G401 (cell line): Measurements from ENCODE around the gene AFM. TPM values are rescaled to one million over a fixed set of nuclear protein-coding genes. Genes with fewer than 3 reads are reported as not detected.

Experiments used
- DNase-seq: peaks from one replicate; pipeline ENCODE4 v3.0.0-alpha.2; 2015; ENCODE audit warnings: low spot score
- in situ Hi-C: cut with HindIII; loops from 2 replicates; pipeline ENCODE4 v1.10.0; 2016; ENCODE audit warnings: low sequenced_read_pairs, mixed read lengths
- total RNA-seq: library from RNA; depleted of rRNA; stranded (reverse); fragments of >200 nt; shearing (Covaris generic); gene quantifications from 2 replicates; pipeline ENCODE4 v1.2.3, GENCODE V29; 2014; rRNA removed

The AFM gene
- not detected in 2 replicates for total RNA-seq

GRCh38 chr4:73481358-73481757 lies at the start of gene AFM:
Gene AFM, plus strand, starts transcription at chr4:73481745. Its CDS starts 31 bp downstream, at chr4:73481776.
- in situ Hi-C loops: no loop called here
- no peak for DNase-seq

GRCh38 chr4:73431813-73432168 lies 49.8 kb upstream of the AFM start:
- in situ Hi-C loops: no loop called here
- DNase-seq: no peak

- in situ Hi-C loops: no loop called here
- no peak for DNase-seq
These were observed 49.2 kb upstream of the AFM start for GRCh38 chr4:73432169-73433000.

- in situ Hi-C loops: no loop called here
- no peak for DNase-seq
These were observed 48.4 kb upstream of the AFM start for GRCh38 chr4:73433140-73433539.

GRCh38 chr4:73434311-73434710 lies 47.2 kb upstream of the AFM start:
- no peak for DNase-seq
- in situ Hi-C loops: no loop called here

- DNase-seq: no peak
- in situ Hi-C loops: no loop called here
These were observed 45.6 kb upstream of the AFM start, which contains the start of gene AFP for GRCh38 chr4:73435984-73436383. Gene AFP, plus strand, starts transcription at chr4:73436221. Its CDS starts 42 bp downstream, at chr4:73436263.

- in situ Hi-C loops: no loop called here
- DNase-seq: no peak
These were observed 44.6 kb upstream of the AFM start for GRCh38 chr4:73436674-73437557.

- DNase-seq: no peak
These were observed 44.0 kb upstream of the AFM start for GRCh38 chr4:73437558-73437956.

GRCh38 chr4:73438048-73438447 lies 43.5 kb upstream of the AFM start:
- in situ Hi-C loops: no loop called here
- no peak for DNase-seq

More at GRCh38 chr4:73437558-73437956, 44.0 kb upstream of the AFM start:
- in situ Hi-C loops: no loop called here

- in situ Hi-C loops: no loop called here
- no peak for DNase-seq
These were observed 42.8 kb upstream of the AFM start for GRCh38 chr4:73438582-73439215.

GRCh38 chr4:73439445-73439844 lies 42.1 kb upstream of the AFM start:
- in situ Hi-C loops: no loop called here

GRCh38 chr4:73439991-73440390 lies 41.6 kb upstream of the AFM start:
- in situ Hi-C loops: no loop called here
- DNase-seq: no peak

More at GRCh38 chr4:73439445-73439844, 42.1 kb upstream of the AFM start:
- no peak for DNase-seq

- in situ Hi-C loops: no loop called here
These were observed 40.9 kb upstream of the AFM start for GRCh38 chr4:73440653-73441052.

GRCh38 chr4:73442275-73442674 lies 39.3 kb upstream of the AFM start:
- no peak for DNase-seq
- in situ Hi-C loops: no loop called here

More at GRCh38 chr4:73440653-73441052, 40.9 kb upstream of the AFM start:
- no peak for DNase-seq

- no peak for DNase-seq
- in situ Hi-C loops: no loop called here
These were observed 38.3 kb upstream of the AFM start for GRCh38 chr4:73443224-73443623.

- in situ Hi-C loops: no loop called here
These were observed 35.9 kb upstream of the AFM start for GRCh38 chr4:73445383-73446335.

GRCh38 chr4:73446336-73446938 lies 35.1 kb upstream of the AFM start:
- DNase-seq: no peak
- in situ Hi-C loops: no loop called here

More at GRCh38 chr4:73445383-73446335, 35.9 kb upstream of the AFM start:
- no peak for DNase-seq

GRCh38 chr4:73447671-73448070 lies 33.9 kb upstream of the AFM start:
- DNase-seq: no peak
- in situ Hi-C loops: no loop called here
